GM12892 (cell line): ENCODE data around the gene POLR3G.

Source experiments
- POLR2A ChIP-seq: IDR thresholded peaks from 2 replicates; pipeline ENCODE4 v1.6.1; 2011; ENCODE audit warnings: low read depth, low read length, control low read depth
- POLR2AphosphoS5 ChIP-seq: IDR thresholded peaks from 2 replicates; pipeline ENCODE4 v1.6.1; 2011; ENCODE audit warnings: low read depth, low read length, control low read depth
- TAF1 ChIP-seq: IDR thresholded peaks from 2 replicates; pipeline ENCODE4 v1.6.1; 2011; ENCODE audit warnings: low read depth, mild to moderate bottlenecking, control low read depth, low read length, borderline replicate concordance

DNA sequence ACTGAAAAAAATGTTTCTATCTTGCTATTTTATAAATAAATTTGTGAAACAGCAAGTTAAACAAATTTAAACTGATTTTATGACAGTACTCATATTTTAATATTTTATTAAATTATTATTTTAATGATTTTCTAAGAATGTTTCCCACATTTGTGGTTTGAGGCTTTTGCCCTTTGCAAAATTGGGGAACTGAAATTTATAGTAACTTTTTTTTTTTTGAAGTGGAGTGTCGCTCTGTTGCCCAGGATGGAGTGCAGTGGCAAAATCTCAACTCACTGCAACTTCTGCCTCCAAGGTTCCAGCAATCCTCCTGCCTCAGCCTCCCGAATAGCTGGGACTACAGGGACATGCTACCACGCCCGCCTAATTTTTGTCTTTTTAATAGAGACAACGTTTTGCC, 76.7 kb downstream of the POLR3G start:
- no peak for TF ChIP-seq POLR2A
- TF ChIP-seq POLR2AphosphoS5: no peak
- no peak for TF ChIP-seq TAF1
